ENCODE data around the gene LGR5. TPM values are rescaled to one million over a fixed set of nuclear protein-coding genes. Genes with fewer than 3 reads are reported as not detected.

LGR5 gene
- total and polyA plus RNA-seq, 2 donors (not counting 3 experiments of a cell fraction or from before 2014, with no cell fraction given), result not detected

- H3K27me3 ChIP-seq (ENCODE audit: control insufficient read depth in 2 of 2, insufficient read depth in 2 of 2, low read length in 2 of 2), result peaks cover 0 to 7% of the 10 kb centered on the region in 2 experiments
- no peaks in the 10 kb centered on the region for H3K79me2 ChIP-seq (ENCODE audit: control insufficient read depth, insufficient read depth, low read length)
- no peaks in the 10 kb centered on the region for H4K20me1 ChIP-seq (replicated peaks; ENCODE audit: control insufficient read depth, extremely low read depth, insufficient read depth, low read length)
- intact Hi-C loops (cut with micrococcal nuclease), result no loop called here
- no peak overlapping the region for H3K4me3 ChIP-seq (replicated peaks in 1 of 3; ENCODE audit: insufficient read depth in 1 of 3, low read depth in 1 of 3, low read length in 3 of 3)
- ChIA-PET POLR2A (no interaction called here), CTCF (no interaction called here)
- no peak for DNase-seq (ENCODE audit: low read depth, low spot score)
- H3K27ac ChIP-seq (ENCODE audit: insufficient read depth, low read depth, low read length), result no peak overlapping the region
- H3K4me2 ChIP-seq (ENCODE audit: insufficient read depth, low read length), result no peak overlapping the region
- H3K9me3 ChIP-seq (replicated peaks; ENCODE audit: control insufficient read depth, insufficient read depth, low read length), result no peaks in the 10 kb centered on the region
- H2AFZ ChIP-seq (ENCODE audit: low read depth, low read length), result no peak overlapping the region
- dilution Hi-C loops (cut with MboI; ENCODE audit: extremely low pct_ligation_motif_present, low sequenced_read_pairs), result no loop called here
- no peaks in the 10 kb centered on the region for H3K9me1 ChIP-seq (replicated peaks; ENCODE audit: control insufficient read depth, extremely low read depth, insufficient read depth, low read length)
- TF ChIP-seq POLR2A (IDR thresholded peaks at IDR 0.05; ENCODE audit: low read depth, low read length), result no peak
- TF ChIP-seq JUN (IDR thresholded peaks at IDR 0.05; ENCODE audit: borderline replicate concordance, insufficient read depth, insufficient read length, low read depth), result no peak
- no peak for TF ChIP-seq MYC (IDR thresholded peaks at IDR 0.05; ENCODE audit: low read depth, low read length)
- TF ChIP-seq EZH2 (IDR thresholded peaks at IDR 0.05; ENCODE audit: borderline replicate concordance, low read depth, low read length, severe bottlenecking), result no peak
- no peak for TF ChIP-seq GATA2 (IDR thresholded peaks at IDR 0.05; ENCODE audit: insufficient read depth, insufficient read length, low read depth, low read length)
- TF ChIP-seq FOS (IDR thresholded peaks at IDR 0.05; ENCODE audit: borderline replicate concordance, insufficient read depth, low read length), result no peak
- TF ChIP-seq, protein P1, sequence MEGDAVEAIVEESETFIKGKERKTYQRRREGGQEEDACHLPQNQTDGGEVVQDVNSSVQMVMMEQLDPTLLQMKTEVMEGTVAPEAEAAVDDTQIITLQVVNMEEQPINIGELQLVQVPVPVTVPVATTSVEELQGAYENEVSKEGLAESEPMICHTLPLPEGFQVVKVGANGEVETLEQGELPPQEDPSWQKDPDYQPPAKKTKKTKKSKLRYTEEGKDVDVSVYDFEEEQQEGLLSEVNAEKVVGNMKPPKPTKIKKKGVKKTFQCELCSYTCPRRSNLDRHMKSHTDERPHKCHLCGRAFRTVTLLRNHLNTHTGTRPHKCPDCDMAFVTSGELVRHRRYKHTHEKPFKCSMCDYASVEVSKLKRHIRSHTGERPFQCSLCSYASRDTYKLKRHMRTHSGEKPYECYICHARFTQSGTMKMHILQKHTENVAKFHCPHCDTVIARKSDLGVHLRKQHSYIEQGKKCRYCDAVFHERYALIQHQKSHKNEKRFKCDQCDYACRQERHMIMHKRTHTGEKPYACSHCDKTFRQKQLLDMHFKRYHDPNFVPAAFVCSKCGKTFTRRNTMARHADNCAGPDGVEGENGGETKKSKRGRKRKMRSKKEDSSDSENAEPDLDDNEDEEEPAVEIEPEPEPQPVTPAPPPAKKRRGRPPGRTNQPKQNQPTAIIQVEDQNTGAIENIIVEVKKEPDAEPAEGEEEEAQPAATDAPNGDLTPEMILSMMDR (IDR thresholded peaks at IDR 0.05; ENCODE audit: extremely low read depth in 1 of 2, insufficient read depth in 1 of 2, low read depth in 1 of 2, low read length in 2 of 2), result no peak
- no peak for TF ChIP-seq POLR2AphosphoS5 (IDR thresholded peaks at IDR 0.05; ENCODE audit: insufficient read depth, low read depth, low read length)
- TF ChIP-seq, protein P2, sequence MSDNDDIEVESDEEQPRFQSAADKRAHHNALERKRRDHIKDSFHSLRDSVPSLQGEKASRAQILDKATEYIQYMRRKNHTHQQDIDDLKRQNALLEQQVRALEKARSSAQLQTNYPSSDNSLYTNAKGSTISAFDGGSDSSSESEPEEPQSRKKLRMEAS (IDR thresholded peaks at IDR 0.05; ENCODE audit: insufficient read depth, insufficient read length), result no peak
- no peak overlapping the region for H3K9ac ChIP-seq (replicated peaks; ENCODE audit: extremely low read depth, insufficient read depth, low read length)
- H3K4me1 ChIP-seq (ENCODE audit: control insufficient read depth, extremely low read depth, insufficient read depth, low read length), result no peaks in the 10 kb centered on the region
- BruUV-seq (replicated peaks), result no TSS peak
- no peaks in the 10 kb centered on the region for H3K36me3 ChIP-seq (ENCODE audit: control insufficient read depth in 2 of 2, extremely low read depth in 1 of 2, insufficient read depth in 2 of 2, low read length in 2 of 2)
- FAIRE-seq, result no peak
Observed at GRCh38 chr12:71430756-71431155, 8.8 kb upstream of the LGR5 start.

Measured in endothelial cell of umbilical vein (primary cell).